Neural progenitor cell (in vitro differentiated cells): ENCODE results near the gene SLC37A1.

Experiments used
- EZH2 ChIP-seq: fragments of 200-600 bp; sonication (generic); IDR thresholded peaks from 2 replicates; pipeline ENCODE4 v1.6.1; 2017; ENCODE audit warnings: antibody characterized with exemption, mild to moderate bottlenecking, moderate library complexity
- EZH2phosphoT487 ChIP-seq: fragments of 200-600 bp; sonication (generic); IDR thresholded peaks from 2 replicates; pipeline ENCODE4 v1.6.1; 2017; ENCODE audit warnings: antibody characterized with exemption
- TF ChIP-seq, protein P1 (sequence below): fragments of 200-600 bp; sonication (generic); IDR thresholded peaks from 2 replicates; pipeline ENCODE4 v1.5.1; 2017; ENCODE audit warnings: antibody characterized with exemption, mild to moderate bottlenecking

DNA sequence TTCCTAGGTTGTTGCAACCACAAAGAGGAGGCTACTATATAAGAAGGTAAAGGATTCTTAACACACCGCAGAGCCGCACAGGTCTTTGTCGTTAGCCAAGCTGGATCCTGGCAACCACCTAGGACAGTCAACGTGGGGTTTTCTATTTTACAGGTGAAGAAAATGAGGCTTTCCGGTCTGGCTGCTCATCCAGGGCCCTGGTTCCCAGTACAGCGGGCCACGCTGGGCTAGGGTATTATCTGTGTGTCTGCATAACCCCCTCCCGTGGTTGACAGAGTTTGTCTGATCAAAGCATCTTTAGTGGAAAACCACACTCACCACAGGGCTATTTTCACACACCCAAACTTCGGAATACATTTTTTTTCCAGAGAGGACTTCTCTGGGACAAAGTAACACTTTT, 100.7 kb downstream of the SLC37A1 start:
- TF ChIP-seq, protein P1, sequence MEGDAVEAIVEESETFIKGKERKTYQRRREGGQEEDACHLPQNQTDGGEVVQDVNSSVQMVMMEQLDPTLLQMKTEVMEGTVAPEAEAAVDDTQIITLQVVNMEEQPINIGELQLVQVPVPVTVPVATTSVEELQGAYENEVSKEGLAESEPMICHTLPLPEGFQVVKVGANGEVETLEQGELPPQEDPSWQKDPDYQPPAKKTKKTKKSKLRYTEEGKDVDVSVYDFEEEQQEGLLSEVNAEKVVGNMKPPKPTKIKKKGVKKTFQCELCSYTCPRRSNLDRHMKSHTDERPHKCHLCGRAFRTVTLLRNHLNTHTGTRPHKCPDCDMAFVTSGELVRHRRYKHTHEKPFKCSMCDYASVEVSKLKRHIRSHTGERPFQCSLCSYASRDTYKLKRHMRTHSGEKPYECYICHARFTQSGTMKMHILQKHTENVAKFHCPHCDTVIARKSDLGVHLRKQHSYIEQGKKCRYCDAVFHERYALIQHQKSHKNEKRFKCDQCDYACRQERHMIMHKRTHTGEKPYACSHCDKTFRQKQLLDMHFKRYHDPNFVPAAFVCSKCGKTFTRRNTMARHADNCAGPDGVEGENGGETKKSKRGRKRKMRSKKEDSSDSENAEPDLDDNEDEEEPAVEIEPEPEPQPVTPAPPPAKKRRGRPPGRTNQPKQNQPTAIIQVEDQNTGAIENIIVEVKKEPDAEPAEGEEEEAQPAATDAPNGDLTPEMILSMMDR, result no peak
- TF ChIP-seq EZH2phosphoT487, result no peak
- no peak for TF ChIP-seq EZH2
